Skeletal muscle tissue (tissue), 4 donors: Measurements from ENCODE around the gene PLEKHA7. TPM values are rescaled to one million over a fixed set of nuclear protein-coding genes. Genes with fewer than 3 reads are reported as not detected.

Experiments
- H3K27ac ChIP-seq: one replicate; pipeline ENCODE4 v1.7.0; 2013; ENCODE audit warnings: mild to moderate bottlenecking, low read depth, low read length, inconsistent platforms
- H3K27me3 ChIP-seq, 3 donors: one replicate each; pipeline ENCODE4 v1.7.0; 2013; ENCODE audit warnings: low read length in 3 of 3; ENCODE audit not compliant: control insufficient read depth in 3 of 3, insufficient read depth in 3 of 3
- H3K36me3 ChIP-seq, 3 donors: one replicate each; pipeline ENCODE4 v1.7.0; 2013; ENCODE audit warnings: low read length in 3 of 3; ENCODE audit not compliant: control insufficient read depth in 3 of 3, insufficient read depth in 3 of 3
- H3K4me1 ChIP-seq, 3 donors: one replicate each; pipeline ENCODE4 v1.7.0; 2013; ENCODE audit warnings: low read length in 3 of 3, mild to moderate bottlenecking in 3 of 3; ENCODE audit not compliant: control insufficient read depth in 3 of 3, insufficient read depth in 3 of 3
- H3K4me3 ChIP-seq, 3 donors: one replicate each; pipeline ENCODE4 v1.7.0; 2013; ENCODE audit warnings: low read length in 3 of 3
- H3K9ac ChIP-seq, 3 donors: one replicate each; pipeline ENCODE4 v1.7.0; 2013; ENCODE audit warnings: low read length in 3 of 3, mild to moderate bottlenecking in 3 of 3, moderate library complexity in 2 of 3, low read depth in 1 of 3
- H3K9me3 ChIP-seq, 3 donors: one replicate each; pipeline ENCODE4 v1.7.0; 2013; ENCODE audit warnings: low read length in 3 of 3; ENCODE audit not compliant: control insufficient read depth in 3 of 3
- total RNA-seq: library from RNA; depleted of rRNA; stranded (reverse); fragments of >200 nt; gene quantifications from one replicate; pipeline ENCODE4 v1.2.3, GENCODE V29; 2014
- donor health status: Osteomylitis.

Gene PLEKHA7
- total RNA-seq, 1 donor from 2014 or later: 5.2 TPM

DNA sequence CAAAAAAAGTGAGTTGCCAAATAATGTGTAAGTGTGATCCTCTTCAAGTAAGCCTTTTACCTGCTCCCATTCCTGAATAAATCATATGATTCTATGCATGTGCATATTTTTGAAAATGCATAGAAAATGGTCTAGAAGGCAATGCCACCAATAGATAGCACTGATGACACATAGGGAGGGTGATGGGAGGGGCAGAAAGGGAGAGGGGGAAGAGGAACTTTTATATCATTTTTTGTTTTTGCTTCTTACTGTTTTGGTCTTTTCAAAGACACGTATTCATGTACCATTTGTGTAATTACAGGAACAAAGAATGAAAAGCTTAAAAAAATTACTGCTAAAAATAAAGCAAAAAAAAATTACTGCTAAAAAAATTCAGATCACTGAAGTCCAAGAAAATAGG, 215.0 kb downstream of the PLEKHA7 start:
- no peaks in the 10 kb centered on the region for H3K9me3 ChIP-seq
- H3K9ac ChIP-seq: no peak overlapping the region
- no peak overlapping the region for H3K27ac ChIP-seq
- H3K36me3 ChIP-seq: no peaks in the 10 kb centered on the region
- H3K4me1 ChIP-seq: peaks cover 2 to 8% (median 6%) of the 10 kb centered on the region in 3 donors
- H3K27me3 ChIP-seq: no peaks in the 10 kb centered on the region
- H3K4me3 ChIP-seq: no peak overlapping the region

DNA sequence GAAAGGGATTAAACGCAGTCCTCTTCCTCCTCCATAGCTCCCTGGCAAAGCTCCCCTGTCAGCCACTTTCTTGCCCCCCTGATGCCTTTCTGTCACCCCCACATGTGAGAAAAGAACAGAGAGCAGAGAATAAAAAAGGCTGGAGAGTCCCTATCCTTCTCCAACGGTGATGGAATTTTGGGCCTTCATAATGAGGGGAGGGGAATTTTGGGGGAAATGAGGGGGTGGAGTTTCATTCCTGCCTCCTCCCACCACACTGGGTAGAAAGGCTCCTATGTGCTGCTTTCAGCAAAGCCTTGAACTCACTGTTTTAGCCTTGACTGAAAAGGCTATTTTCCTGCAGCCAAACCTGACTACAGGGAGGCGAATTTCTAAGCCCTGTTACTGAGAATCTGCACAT, 216.4 kb downstream of the PLEKHA7 start:
- no peak overlapping the region for H3K9ac ChIP-seq
- no peaks in the 10 kb centered on the region for H3K36me3 ChIP-seq
- no peak overlapping the region for H3K27ac ChIP-seq
- H3K9me3 ChIP-seq: no peaks in the 10 kb centered on the region
- peaks cover 0 to 3% (median 2%) of the 10 kb centered on the region in 3 donors for H3K4me1 ChIP-seq
- no peak overlapping the region for H3K4me3 ChIP-seq
- no peaks in the 10 kb centered on the region for H3K27me3 ChIP-seq

DNA sequence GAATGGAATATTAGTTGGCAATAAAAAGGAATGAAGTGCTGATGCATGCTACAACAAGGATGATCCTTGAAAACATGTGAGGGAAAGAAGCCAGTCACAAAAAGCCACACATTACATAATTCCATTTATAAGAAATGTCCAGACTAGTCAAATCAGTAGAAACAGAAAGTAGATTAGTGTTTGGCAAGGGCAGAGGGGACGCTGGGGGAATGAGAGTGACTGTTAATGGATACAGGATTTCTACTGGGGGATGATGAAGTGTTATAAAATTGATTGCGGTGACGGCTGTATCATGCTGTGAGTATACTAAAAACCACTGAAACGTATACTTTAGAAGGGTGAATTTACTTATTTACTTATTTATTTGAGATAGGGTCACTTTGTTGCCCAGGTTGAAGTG, 217.9 kb downstream of the PLEKHA7 start:
- no peak overlapping the region for H3K4me3 ChIP-seq
- no peaks in the 10 kb centered on the region for H3K36me3 ChIP-seq
- no peaks in the 10 kb centered on the region for H3K9me3 ChIP-seq
- H3K4me1 ChIP-seq: peaks cover 2 to 6% (median 6%) of the 10 kb centered on the region in 3 donors
- no peaks in the 10 kb centered on the region for H3K27me3 ChIP-seq
- no peak overlapping the region for H3K27ac ChIP-seq
- H3K9ac ChIP-seq: no peak overlapping the region

DNA sequence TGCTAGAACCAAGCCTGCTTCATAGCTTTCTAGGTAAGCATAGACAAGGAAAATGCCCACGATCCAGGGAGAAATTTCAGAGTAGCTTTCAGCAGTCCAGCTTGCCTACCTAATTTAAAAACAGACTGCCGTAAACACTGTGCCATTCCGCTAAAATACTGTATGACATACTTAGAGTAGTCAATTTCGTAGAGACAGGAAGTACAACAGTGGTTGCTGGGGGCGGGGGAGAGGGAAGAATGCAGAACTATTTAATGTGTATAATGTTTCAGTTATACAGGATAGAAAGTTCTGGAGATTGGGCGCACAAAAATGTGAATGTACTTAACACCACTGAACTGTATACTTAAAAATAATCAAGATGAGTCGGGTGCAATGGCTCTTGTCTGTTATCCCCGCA, 219.1 kb downstream of the PLEKHA7 start:
- Histone ChIP-seq H3K27ac (peak overlapping the region; percentile 36), H3K4me1 (peaks cover 7 to 13% (median 8%) of the 10 kb centered on the region in 3 donors), H3K9ac (no peak overlapping the region), H3K9me3 (no peaks in the 10 kb centered on the region), H3K4me3 (no peak overlapping the region), H3K27me3 (no peaks in the 10 kb centered on the region), H3K36me3 (no peaks in the 10 kb centered on the region)

DNA sequence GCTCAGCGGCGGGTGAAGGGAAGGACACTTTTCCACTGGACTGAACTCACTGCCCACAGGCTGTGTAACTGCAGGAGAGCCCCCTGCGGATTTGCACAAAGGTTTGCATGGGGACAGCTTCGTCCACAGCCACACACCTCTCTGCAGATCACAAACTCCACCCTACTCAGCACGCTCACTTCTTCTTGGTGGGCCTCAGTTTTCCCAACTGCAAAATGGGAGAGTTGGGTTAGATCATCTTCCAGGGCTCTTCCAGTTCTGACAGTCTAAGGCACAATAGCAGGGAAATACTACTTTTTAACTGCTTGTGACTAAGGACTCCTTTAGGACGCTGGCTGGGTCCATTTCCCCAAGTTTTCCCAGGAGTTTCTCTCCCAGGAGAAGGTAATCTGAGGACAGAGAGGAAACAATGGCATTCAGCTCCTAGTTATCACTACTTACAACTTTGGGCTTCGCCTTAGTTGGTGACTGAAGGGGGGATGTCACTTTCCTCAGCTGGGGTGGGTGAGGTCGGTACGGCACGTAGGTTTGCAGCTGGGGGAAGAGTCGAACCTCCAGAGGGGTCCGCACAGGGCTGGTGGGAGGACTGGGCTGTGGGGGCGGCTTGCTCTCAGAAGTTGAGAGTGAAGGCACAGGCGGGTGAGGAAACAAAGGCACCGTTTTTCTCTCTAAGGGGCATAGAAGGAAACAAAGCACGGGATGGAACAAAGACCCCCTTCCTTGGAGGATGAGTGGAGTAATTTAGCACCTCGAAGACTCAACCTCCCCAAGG, 220.0 kb downstream of the PLEKHA7 start:
- Histone ChIP-seq H3K9ac (no peak overlapping the region), H3K4me1 (peaks cover 7 to 13% (median 8%) of the 10 kb centered on the region in 3 donors), H3K9me3 (no peaks in the 10 kb centered on the region)

DNA sequence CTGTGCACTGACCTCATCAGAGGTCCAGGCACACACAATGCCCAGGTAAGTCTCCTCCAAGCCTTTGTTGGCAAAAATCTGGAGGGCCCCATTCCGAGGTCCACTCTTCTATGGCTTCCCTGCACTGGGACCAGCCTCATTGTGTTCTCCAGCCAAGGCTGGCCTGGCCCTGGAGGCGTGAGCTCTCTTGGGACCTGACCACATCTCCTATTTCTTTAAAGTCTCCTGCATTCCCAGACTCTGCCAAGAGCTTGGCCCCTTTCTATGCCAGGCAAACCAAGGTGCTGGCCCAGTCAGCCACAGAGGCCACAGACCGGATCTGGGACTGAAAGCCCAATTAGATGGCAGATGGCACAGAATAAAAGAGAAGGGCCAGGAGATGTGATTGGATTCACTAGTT, 220.7 kb downstream of the PLEKHA7 start:
- Histone ChIP-seq H3K9me3 (no peaks in the 10 kb centered on the region), H3K9ac (no peak overlapping the region), H3K4me1 (peaks cover 8 to 13% (median 10%) of the 10 kb centered on the region in 3 donors), H3K4me3 (no peak overlapping the region), H3K36me3 (no peaks in the 10 kb centered on the region), H3K27me3 (no peaks in the 10 kb centered on the region), H3K27ac (no peak overlapping the region)

More for the DNA sequence above, 220.0 kb downstream of the PLEKHA7 start:
- no peak overlapping the region for H3K4me3 ChIP-seq
- no peaks in the 10 kb centered on the region for H3K27me3 ChIP-seq
- H3K27ac ChIP-seq: no peak overlapping the region
- no peaks in the 10 kb centered on the region for H3K36me3 ChIP-seq

DNA sequence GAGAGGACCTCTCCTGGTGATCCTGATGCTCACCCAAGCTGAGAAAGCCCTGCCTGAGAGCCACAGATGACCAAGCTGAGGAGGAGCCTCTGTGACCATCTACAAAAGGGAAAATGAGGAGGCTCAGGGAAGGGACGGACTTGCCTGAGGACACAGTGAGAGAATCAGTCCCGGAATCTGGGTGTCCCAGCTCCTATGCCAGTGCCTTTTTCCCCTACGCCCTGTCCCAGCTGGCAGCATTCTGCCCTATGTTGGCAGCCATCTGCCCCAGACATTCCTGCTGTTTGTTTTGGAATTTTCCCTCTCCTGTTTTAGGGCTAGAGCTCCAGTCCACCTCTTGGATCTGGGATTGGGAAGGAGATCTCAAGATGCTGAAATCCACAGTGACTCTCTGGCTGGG, 221.2 kb downstream of the PLEKHA7 start:
- H3K27me3 ChIP-seq: no peaks in the 10 kb centered on the region
- H3K4me3 ChIP-seq: no peak overlapping the region
- H3K9ac ChIP-seq: no peak overlapping the region
- no peak overlapping the region for H3K27ac ChIP-seq
- H3K9me3 ChIP-seq: no peaks in the 10 kb centered on the region
- H3K36me3 ChIP-seq: no peaks in the 10 kb centered on the region
- H3K4me1 ChIP-seq: peaks cover 11 to 14% (median 13%) of the 10 kb centered on the region in 3 donors

DNA sequence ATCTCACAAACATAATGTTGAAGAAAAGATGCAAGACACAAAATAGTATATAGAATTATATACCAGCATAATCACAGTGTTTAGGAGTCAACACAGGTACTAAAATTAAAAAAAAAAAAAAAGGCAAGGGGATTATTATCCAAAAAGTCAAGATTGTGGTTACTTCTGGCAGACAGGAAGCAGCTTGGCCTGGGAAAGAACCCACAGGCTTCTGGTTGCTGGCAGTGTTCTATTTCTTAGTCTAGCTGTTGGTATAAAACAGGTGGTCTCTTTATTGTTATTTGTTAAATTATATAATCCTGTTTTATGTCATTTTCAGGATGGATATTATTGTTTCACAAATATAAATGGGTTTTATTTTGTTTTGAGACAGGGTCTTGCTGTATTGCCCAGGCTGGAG, 221.8 kb downstream of the PLEKHA7 start:
- H3K27ac ChIP-seq: no peak overlapping the region
- no peak overlapping the region for H3K4me3 ChIP-seq
- no peaks in the 10 kb centered on the region for H3K27me3 ChIP-seq
- H3K9me3 ChIP-seq: no peaks in the 10 kb centered on the region
- no peaks in the 10 kb centered on the region for H3K36me3 ChIP-seq
- no peak overlapping the region for H3K9ac ChIP-seq
- H3K4me1 ChIP-seq: peaks cover 12 to 15% (median 13%) of the 10 kb centered on the region in 3 donors

DNA sequence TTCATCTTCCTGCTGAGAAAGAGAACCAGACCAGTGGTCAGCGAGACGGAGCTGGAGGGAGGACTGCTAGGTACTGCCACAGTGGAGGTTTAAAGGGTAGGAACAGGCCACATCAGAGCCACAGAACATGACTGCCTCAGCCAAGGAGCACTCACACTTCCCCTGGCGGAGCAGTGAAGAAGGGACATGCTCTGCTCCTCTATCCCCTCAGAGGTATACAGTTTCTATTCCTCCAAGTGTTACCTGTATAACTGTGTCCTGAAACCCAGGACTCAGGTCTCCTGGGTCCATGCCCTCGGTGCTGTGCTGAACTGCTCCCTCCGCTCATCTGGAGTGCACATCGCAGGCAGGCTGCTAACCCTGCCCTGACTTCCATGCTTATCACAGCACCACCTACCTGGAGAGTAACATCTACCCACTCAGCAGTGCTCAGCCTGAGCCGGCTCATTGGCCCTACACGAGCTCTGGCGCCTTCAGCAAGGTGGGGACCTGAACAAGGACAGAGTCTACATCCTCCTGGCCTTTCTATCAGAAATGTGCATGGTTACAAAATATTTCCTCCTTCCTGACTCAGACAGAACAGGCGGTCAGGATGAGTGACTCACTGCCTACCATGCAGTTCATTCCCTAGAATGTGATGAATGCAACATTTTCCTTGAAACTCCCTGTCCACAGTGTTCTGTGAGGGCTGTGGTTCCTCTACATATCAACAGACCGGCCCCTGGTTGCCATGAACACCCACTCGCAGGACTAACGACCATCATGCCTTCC, 222.8 kb downstream of the PLEKHA7 start:
- H3K9ac ChIP-seq: no peak overlapping the region
- H3K9me3 ChIP-seq: no peaks in the 10 kb centered on the region
- H3K4me1 ChIP-seq: peaks cover 12 to 15% (median 13%) of the 10 kb centered on the region in 3 donors
- H3K27ac ChIP-seq: peak overlapping the region; percentile 28
- H3K4me3 ChIP-seq: no peak overlapping the region
- H3K27me3 ChIP-seq: no peaks in the 10 kb centered on the region
- H3K36me3 ChIP-seq: no peaks in the 10 kb centered on the region
